ENCODE measurements around the gene LIMK2.
A peak's percentile ranks its signal among the peaks of the same experiment; 100 is the strongest.

Gene LIMK2

GRCh38 chr22:31290494-31291471 lies 78.7 kb downstream of the LIMK2 start:
- Histone ChIP-seq H3K27me3 (ENCODE audit: control insufficient read depth, insufficient read depth, low read length) (no peaks in the 10 kb centered on the region), H3K36me3 (ENCODE audit: insufficient read depth, low read length) (no peaks in the 10 kb centered on the region), H3K4me1 (ENCODE audit: control insufficient read depth, insufficient read depth, low read length) (peaks cover 23% of the 10 kb centered on the region), H3K4me3 (ENCODE audit: low read length) (peak overlapping the region; percentile 81), H3K4me2 (ENCODE audit: low read length) (peak overlapping the region; percentile 96), H3K9me3 (replicated peaks; ENCODE audit: low read length) (no peaks in the 10 kb centered on the region), H3K9ac (ENCODE audit: low read depth, low read length) (peak overlapping the region; percentile 79)

- Histone ChIP-seq H3K27me3 (ENCODE audit: control insufficient read depth, insufficient read depth, low read length) (no peaks in the 10 kb centered on the region), H3K36me3 (ENCODE audit: insufficient read depth, low read length) (no peaks in the 10 kb centered on the region), H3K9ac (ENCODE audit: low read depth, low read length) (peak overlapping the region; percentile 79), H3K4me3 (ENCODE audit: low read length) (peak overlapping the region; percentile 81), H3K4me1 (ENCODE audit: control insufficient read depth, insufficient read depth, low read length) (peaks cover 31% of the 10 kb centered on the region), H3K4me2 (ENCODE audit: low read length) (peak overlapping the region; percentile 96), H3K9me3 (replicated peaks; ENCODE audit: low read length) (no peaks in the 10 kb centered on the region)
Measured at GRCh38 chr22:31291481-31292235, 79.6 kb downstream of the LIMK2 start.

GRCh38 chr22:31292236-31292989 lies 80.3 kb downstream of the LIMK2 start, which contains the start of gene PIK3IP1:
Gene PIK3IP1 (minus strand): TSS chr22:31292488. CDS start chr22:31292344, 144 bp downstream.
- Histone ChIP-seq H3K4me2 (ENCODE audit: low read length) (peak within 1 kb of the TSS; percentile 96), H3K9ac (ENCODE audit: low read depth, low read length) (peak within 1 kb of the TSS; percentile 79), H3K9me3 (replicated peaks; ENCODE audit: low read length) (no peaks in the 10 kb centered on the region), H3K36me3 (ENCODE audit: insufficient read depth, low read length) (no peaks in the 10 kb centered on the region), H3K4me1 (ENCODE audit: control insufficient read depth, insufficient read depth, low read length) (peaks cover 33% of the 10 kb centered on the region), H3K4me3 (ENCODE audit: low read length) (peak within 1 kb of the TSS; percentile 81), H3K27me3 (ENCODE audit: control insufficient read depth, insufficient read depth, low read length) (no peaks in the 10 kb centered on the region)

- no peaks in the 10 kb centered on the region for H3K36me3 ChIP-seq (ENCODE audit: insufficient read depth, low read length)
- no peak overlapping the region for H3K4me3 ChIP-seq (ENCODE audit: low read length)
- H3K4me2 ChIP-seq (ENCODE audit: low read length) = no peak overlapping the region
- peaks cover 27% of the 10 kb centered on the region for H3K4me1 ChIP-seq (ENCODE audit: control insufficient read depth, insufficient read depth, low read length)
- no peaks in the 10 kb centered on the region for H3K9me3 ChIP-seq (replicated peaks; ENCODE audit: low read length)
- H3K9ac ChIP-seq (ENCODE audit: low read depth, low read length) = no peak overlapping the region
- H3K27me3 ChIP-seq (ENCODE audit: control insufficient read depth, insufficient read depth, low read length) = peaks cover 9% of the 10 kb centered on the region
Measured at GRCh38 chr22:31295360-31295759, 83.3 kb downstream of the LIMK2 start.

- peak overlapping the region; percentile 46 for H3K4me2 ChIP-seq (ENCODE audit: low read length)
- H3K9ac ChIP-seq (ENCODE audit: low read depth, low read length) = no peak overlapping the region
- peaks cover 27% of the 10 kb centered on the region for H3K4me1 ChIP-seq (ENCODE audit: control insufficient read depth, insufficient read depth, low read length)
- no peaks in the 10 kb centered on the region for H3K9me3 ChIP-seq (replicated peaks; ENCODE audit: low read length)
- H3K36me3 ChIP-seq (ENCODE audit: insufficient read depth, low read length) = no peaks in the 10 kb centered on the region
- H3K27me3 ChIP-seq (ENCODE audit: control insufficient read depth, insufficient read depth, low read length) = peaks cover 16% of the 10 kb centered on the region
- no peak overlapping the region for H3K4me3 ChIP-seq (ENCODE audit: low read length)
Measured at GRCh38 chr22:31295831-31296657, 83.9 kb downstream of the LIMK2 start.

GRCh38 chr22:31300896-31301295 lies 88.8 kb downstream of the LIMK2 start:
- H3K4me1 ChIP-seq (ENCODE audit: control insufficient read depth, insufficient read depth, low read length) = peaks cover 9% of the 10 kb centered on the region
- H3K36me3 ChIP-seq (ENCODE audit: insufficient read depth, low read length) = no peaks in the 10 kb centered on the region
- H3K9me3 ChIP-seq (replicated peaks; ENCODE audit: low read length) = no peaks in the 10 kb centered on the region
- no peak overlapping the region for H3K4me3 ChIP-seq (ENCODE audit: low read length)
- H3K27me3 ChIP-seq (ENCODE audit: control insufficient read depth, insufficient read depth, low read length) = peaks cover 36% of the 10 kb centered on the region
- H3K9ac ChIP-seq (ENCODE audit: low read depth, low read length) = no peak overlapping the region
- no peak overlapping the region for H3K4me2 ChIP-seq (ENCODE audit: low read length)

- no peak overlapping the region for H3K4me3 ChIP-seq (ENCODE audit: low read length)
- no peaks in the 10 kb centered on the region for H3K4me1 ChIP-seq (ENCODE audit: control insufficient read depth, insufficient read depth, low read length)
- no peak overlapping the region for H3K9ac ChIP-seq (ENCODE audit: low read depth, low read length)
- peaks cover 36% of the 10 kb centered on the region for H3K27me3 ChIP-seq (ENCODE audit: control insufficient read depth, insufficient read depth, low read length)
- H3K9me3 ChIP-seq (replicated peaks; ENCODE audit: low read length) = no peaks in the 10 kb centered on the region
- no peaks in the 10 kb centered on the region for H3K36me3 ChIP-seq (ENCODE audit: insufficient read depth, low read length)
- no peak overlapping the region for H3K4me2 ChIP-seq (ENCODE audit: low read length)
Measured at GRCh38 chr22:31302006-31302405, 89.9 kb downstream of the LIMK2 start.

GRCh38 chr22:31302537-31302936 lies 90.4 kb downstream of the LIMK2 start:
- Histone ChIP-seq H3K4me3 (ENCODE audit: low read length) (no peak overlapping the region), H3K36me3 (ENCODE audit: insufficient read depth, low read length) (no peaks in the 10 kb centered on the region), H3K9ac (ENCODE audit: low read depth, low read length) (no peak overlapping the region)

GRCh38 chr22:31305194-31305593 lies 93.1 kb downstream of the LIMK2 start:
- H3K27me3 ChIP-seq (ENCODE audit: control insufficient read depth, insufficient read depth, low read length) = peaks cover 29% of the 10 kb centered on the region
- H3K4me3 ChIP-seq (ENCODE audit: low read length) = no peak overlapping the region
- H3K4me1 ChIP-seq (ENCODE audit: control insufficient read depth, insufficient read depth, low read length) = no peaks in the 10 kb centered on the region

More at GRCh38 chr22:31302537-31302936, 90.4 kb downstream of the LIMK2 start:
- no peak overlapping the region for H3K4me2 ChIP-seq (ENCODE audit: low read length)
- no peaks in the 10 kb centered on the region for H3K9me3 ChIP-seq (replicated peaks; ENCODE audit: low read length)
- H3K27me3 ChIP-seq (ENCODE audit: control insufficient read depth, insufficient read depth, low read length) = peaks cover 36% of the 10 kb centered on the region
- H3K4me1 ChIP-seq (ENCODE audit: control insufficient read depth, insufficient read depth, low read length) = no peaks in the 10 kb centered on the region

GRCh38 chr22:31308181-31308580 lies 96.1 kb downstream of the LIMK2 start:
- no peaks in the 10 kb centered on the region for H3K36me3 ChIP-seq (ENCODE audit: insufficient read depth, low read length)
- H3K4me2 ChIP-seq (ENCODE audit: low read length) = no peak overlapping the region
- H3K4me1 ChIP-seq (ENCODE audit: control insufficient read depth, insufficient read depth, low read length) = no peaks in the 10 kb centered on the region
- no peaks in the 10 kb centered on the region for H3K9me3 ChIP-seq (replicated peaks; ENCODE audit: low read length)
- H3K4me3 ChIP-seq (ENCODE audit: low read length) = no peak overlapping the region
- H3K9ac ChIP-seq (ENCODE audit: low read depth, low read length) = no peak overlapping the region
- H3K27me3 ChIP-seq (ENCODE audit: control insufficient read depth, insufficient read depth, low read length) = peaks cover 8% of the 10 kb centered on the region

More at GRCh38 chr22:31305194-31305593, 93.1 kb downstream of the LIMK2 start:
- H3K36me3 ChIP-seq (ENCODE audit: insufficient read depth, low read length) = no peaks in the 10 kb centered on the region
- H3K9me3 ChIP-seq (replicated peaks; ENCODE audit: low read length) = no peaks in the 10 kb centered on the region
- no peak overlapping the region for H3K9ac ChIP-seq (ENCODE audit: low read depth, low read length)
- no peak overlapping the region for H3K4me2 ChIP-seq (ENCODE audit: low read length)

Measured in skeletal muscle satellite cell (primary cell).